T-helper 22 cell (primary cell): ENCODE data around the gene CYP26B1.

ENCODE experiments used
- DNase-seq: peaks from one replicate; pipeline ENCODE4 v3.0.0-alpha.2; 2020; ENCODE audit warnings: low read depth

Gene CYP26B1

GRCh38 chr2:72082021-72082601, 65.6 kb downstream of the CYP26B1 start:
- no peak for DNase-seq

GRCh38 chr2:72081451-72081850, 66.2 kb downstream of the CYP26B1 start:
- DNase-seq, result no peak

GRCh38 chr2:72080286-72081145, 67.1 kb downstream of the CYP26B1 start:
- no peak for DNase-seq
